ENCODE measurements around the gene OR13C4.

Gene OR13C4

DNA sequence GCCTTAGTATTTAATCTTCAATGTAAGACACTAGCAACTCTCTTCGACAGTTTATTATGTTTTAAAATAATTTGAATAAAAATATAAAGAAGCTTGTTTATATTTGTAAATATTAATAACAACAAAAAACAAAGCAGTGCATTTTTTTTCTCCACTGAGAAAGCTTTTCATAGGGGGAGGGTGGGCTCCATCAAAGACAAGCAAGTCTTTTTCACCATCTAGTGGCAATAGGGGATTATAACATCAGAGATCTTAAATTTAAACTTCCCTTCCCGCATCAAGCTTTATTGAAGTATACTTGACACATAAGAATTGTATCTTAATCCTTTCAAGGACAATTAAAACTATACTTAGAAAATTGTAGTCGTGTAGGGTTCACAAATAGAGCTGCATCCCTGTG lies 32.2 kb downstream of the OR13C4 start:
- no peak for TF ChIP-seq CTCF (IDR thresholded peaks at IDR 0.05; ENCODE audit: insufficient read depth, low read length, poor library complexity, severe bottlenecking)
- no peaks in the 10 kb centered on the region for H3K36me3 ChIP-seq (ENCODE audit: control insufficient read depth, insufficient read depth, low read length)
- no peak for DNase-seq (ENCODE audit: extremely low read depth, insufficient read length)
- no peaks in the 10 kb centered on the region for H3K27me3 ChIP-seq (replicated peaks; ENCODE audit: control insufficient read depth, insufficient read depth, low read length)
- H3K4me3 ChIP-seq (replicated peaks; ENCODE audit: low read depth, low read length), result no peak overlapping the region

DNA sequence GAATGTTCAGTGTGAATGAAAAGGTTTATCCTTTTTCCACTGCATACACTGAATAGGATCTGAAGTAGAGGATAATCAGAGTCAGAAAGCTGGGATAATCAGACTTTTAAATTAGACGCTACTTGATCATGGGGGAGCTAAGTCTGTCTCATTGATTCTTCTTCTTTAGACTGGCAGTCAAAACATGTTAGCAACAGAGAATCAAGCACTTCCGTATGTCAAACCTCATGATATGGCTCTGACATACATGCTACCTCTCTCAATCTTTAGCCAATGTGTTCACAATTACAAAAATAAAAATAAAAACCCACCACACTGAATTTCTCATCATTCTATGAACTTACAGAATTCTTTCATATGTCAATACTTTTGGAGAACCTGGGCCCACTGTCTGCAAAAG lies 42.0 kb downstream of the OR13C4 start:
- no peak for DNase-seq (ENCODE audit: extremely low read depth, insufficient read length)
- no peak for TF ChIP-seq CTCF (IDR thresholded peaks at IDR 0.05; ENCODE audit: insufficient read depth, low read length, poor library complexity, severe bottlenecking)
- no peaks in the 10 kb centered on the region for H3K27me3 ChIP-seq (replicated peaks; ENCODE audit: control insufficient read depth, insufficient read depth, low read length)
- no peaks in the 10 kb centered on the region for H3K36me3 ChIP-seq (ENCODE audit: control insufficient read depth, insufficient read depth, low read length)
- no peak overlapping the region for H3K4me3 ChIP-seq (replicated peaks; ENCODE audit: low read depth, low read length)

DNA sequence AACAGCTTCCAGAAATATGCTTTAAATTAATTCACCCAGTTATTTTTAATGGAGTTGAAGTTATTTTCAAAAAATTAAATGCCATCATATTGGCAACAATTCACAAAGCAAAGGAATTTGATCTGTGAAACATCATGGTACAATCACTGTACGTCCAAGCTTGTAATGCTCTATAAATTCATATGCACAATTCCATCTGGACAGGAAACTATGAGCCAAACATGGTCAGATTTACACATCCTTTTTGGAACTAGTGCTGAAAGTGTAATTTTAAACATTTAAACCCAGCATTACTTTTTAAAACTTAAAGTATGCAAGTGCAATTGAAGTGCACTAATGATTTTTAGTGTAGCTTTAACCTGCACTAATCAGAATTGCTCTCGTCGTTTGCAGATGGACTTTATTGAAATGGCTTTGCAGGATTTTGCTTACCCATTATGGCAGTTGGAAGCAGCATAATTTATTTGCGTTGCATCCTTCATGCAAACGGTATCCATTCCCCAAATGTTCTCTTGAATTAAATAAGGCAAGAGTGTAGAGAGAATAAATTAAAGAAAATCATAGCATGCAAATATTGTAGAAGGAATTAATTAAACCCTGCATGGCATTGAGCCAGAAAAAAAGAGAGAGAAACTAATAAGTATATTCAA lies 44.0 kb downstream of the OR13C4 start:
- no peaks in the 10 kb centered on the region for H3K27me3 ChIP-seq (replicated peaks; ENCODE audit: control insufficient read depth, insufficient read depth, low read length)
- no peak for TF ChIP-seq CTCF (IDR thresholded peaks at IDR 0.05; ENCODE audit: insufficient read depth, low read length, poor library complexity, severe bottlenecking)
- no peak for DNase-seq (ENCODE audit: extremely low read depth, insufficient read length)
- H3K4me3 ChIP-seq (replicated peaks; ENCODE audit: low read depth, low read length), result no peak overlapping the region
- H3K36me3 ChIP-seq (ENCODE audit: control insufficient read depth, insufficient read depth, low read length), result no peaks in the 10 kb centered on the region
